HG03521 (cell line): ENCODE measurements around the gene KPNA3.
A peak's percentile ranks its signal among the peaks of the same experiment; 100 is the strongest.
"Not testable (repeated sequence)": the region's sequence is repeated elsewhere in the genome, so short reads cannot be mapped to it uniquely, and the experiment has no call there.

Experiments
- ATAC-seq: cut with Tn5 transposase; IDR thresholded peaks from one replicate; pipeline ENCODE4 v1.9.1; 2021; ENCODE audit warnings: mild to moderate bottlenecking, moderate library complexity; ENCODE audit not compliant: unreplicated experiment

The KPNA3 gene, protein sequence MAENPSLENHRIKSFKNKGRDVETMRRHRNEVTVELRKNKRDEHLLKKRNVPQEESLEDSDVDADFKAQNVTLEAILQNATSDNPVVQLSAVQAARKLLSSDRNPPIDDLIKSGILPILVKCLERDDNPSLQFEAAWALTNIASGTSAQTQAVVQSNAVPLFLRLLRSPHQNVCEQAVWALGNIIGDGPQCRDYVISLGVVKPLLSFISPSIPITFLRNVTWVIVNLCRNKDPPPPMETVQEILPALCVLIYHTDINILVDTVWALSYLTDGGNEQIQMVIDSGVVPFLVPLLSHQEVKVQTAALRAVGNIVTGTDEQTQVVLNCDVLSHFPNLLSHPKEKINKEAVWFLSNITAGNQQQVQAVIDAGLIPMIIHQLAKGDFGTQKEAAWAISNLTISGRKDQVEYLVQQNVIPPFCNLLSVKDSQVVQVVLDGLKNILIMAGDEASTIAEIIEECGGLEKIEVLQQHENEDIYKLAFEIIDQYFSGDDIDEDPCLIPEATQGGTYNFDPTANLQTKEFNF

DNA sequence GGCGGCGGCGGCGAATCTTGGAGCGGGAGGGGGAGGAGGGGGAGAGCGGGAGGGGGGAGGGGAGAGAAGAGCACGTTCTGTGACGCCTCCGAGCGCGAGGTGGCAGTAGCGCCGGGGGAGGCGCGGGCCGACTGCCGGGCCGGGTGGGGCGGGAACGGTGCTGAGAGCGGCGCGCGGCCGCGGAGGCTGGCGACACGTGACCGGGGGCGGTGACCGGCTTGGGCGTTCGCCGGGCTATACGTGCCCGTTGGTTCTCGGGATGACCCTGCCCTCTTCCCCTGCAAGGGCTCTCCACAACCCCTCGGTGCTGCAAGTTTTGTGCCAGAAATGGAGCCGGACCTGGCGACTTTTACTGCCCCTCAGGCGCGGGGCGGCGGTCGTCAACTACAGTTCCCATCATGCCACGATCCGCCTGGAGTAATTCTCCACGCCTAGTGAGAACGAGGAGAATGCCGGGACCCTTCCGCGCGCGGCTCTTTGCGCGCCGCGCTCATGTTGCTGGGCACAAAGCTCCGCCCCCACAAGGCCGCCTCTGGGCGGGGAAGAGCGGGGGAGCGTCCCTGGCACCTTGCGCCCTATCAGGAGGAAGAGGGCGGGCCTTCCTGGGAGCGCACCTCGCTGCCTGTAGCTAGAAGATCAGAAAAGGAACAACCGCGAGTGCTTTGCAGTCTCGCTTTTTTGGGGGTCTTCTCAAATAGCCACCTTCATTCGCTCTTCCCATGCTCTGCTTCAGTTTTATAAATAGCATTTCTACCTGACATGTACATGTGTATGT, at the start of gene KPNA3:
TSS of gene KPNA3 (minus strand) at position 133 of the 775 bp plus-strand sequence. CDS start 176 bp downstream, outside the sequence.
- peak; percentile 82 for ATAC-seq

DNA sequence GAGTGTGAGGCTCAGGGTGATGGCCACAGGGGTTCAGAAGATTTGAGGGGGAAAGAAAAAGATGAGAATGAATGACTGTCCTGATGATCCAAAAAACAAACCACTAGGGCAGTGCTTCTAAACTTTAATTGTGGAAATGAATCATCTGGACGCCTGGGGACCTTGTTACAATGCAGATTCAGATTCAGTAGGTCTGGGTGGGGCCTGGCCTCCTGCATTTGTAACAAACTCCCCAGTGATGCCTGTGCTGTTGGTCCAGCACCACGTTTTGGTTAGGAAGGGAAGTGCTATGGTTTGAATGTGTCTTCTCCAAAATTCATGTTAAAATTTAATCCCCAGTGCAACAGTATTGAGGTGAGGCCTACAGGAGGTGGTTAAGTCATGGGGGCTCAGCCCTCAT, 49.5 kb upstream of the KPNA3 start:
- no peak for ATAC-seq

DNA sequence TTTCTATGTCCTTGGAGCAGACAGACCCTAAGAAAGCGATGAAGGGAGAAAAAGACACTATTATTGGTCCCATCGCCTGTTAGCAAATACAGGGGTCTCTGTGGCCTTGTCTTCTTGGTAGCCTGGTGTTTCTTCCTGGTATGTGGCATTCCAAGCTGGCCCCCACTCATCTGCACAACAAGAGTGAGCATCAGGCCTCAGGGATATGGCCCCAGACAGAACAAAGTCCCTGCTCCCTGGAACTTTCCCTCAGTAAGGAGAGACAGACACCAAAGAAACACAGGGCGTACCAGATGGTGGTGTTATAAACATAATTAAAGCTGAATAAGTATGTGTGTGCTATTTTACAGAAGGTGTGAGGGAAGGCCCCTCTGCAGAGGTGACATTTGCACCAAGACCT, 48.2 kb upstream of the KPNA3 start:
- no peak for ATAC-seq

DNA sequence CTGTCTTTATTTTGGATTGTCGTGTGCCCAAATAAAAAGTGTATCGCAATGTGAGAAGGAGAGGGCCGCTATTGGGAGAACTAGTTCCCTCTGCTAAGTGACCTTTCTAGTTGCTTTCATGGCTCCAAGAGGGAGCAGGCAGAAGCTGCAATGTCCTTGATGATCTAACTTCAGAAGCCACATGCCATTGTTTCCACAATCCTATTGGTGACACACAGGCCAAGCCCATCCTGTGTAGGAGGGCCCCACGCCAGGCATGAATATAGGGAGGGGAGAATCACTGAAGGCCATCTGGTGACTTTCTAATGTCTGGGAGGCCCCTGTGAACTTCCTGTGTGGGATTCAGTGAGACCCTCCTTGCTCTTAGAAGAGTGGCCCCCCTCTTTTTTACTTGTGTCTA, 47.8 kb upstream of the KPNA3 start:
- ATAC-seq, result no peak

DNA sequence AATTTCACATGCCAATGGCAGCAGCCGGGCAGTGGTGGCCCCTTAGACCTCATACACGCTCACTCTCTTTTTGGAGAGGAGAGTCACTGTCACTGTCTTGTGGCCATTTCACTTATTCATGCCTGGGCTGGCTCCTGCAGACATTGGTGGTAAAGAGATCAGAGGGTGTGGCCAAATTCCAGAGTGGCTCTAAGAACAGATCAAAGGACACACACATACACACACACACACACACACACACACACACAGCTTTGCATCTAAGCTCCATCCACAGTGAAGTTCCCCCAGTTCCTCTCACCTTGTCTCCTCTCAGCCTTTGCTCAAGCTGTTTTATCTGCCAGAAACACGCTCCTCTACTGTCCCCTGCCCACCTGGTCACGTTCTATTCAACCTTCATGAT, 46.5 kb upstream of the KPNA3 start:
- ATAC-seq, result no peak

DNA sequence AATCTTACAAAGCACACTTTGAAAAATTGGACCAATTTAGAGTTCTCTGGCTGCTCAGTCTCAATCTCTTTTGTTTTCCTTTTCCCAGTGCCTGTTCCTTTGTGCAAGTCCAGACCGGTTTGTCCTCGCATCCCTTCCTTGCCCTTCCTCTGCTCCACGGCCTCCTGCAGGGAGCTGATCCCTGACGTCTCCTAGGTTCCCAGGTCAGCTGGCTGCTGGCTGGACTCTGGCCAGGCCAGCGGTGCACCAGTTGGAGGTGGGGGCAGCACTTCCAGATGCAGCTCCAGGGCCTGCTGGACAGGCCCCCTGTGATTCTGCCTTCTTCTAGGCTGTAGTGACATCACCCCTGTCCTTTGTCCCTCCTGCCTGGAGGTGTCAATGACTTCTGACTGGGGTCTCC, 44.0 kb upstream of the KPNA3 start:
- ATAC-seq, result no peak

DNA sequence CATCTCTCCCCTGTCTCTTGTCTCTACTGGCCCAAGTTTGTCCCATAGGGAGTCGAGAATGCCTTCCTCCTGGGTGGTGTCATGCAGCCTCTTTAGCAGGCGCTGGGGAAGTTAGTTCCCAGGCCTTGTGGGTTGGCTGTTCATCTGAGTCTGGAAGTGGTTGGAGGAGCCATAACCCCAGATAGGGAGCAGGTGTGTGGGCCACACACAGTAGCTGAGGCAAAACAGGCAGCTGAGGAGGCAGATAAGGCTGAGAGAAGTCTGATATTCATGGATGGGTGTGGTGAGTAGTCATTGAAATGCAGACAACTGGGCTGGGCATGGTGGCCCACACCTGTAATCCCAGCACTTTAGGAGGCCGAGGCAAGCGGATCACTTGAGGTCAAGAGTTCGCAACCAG, 40.9 kb upstream of the KPNA3 start:
- ATAC-seq, result no peak

DNA sequence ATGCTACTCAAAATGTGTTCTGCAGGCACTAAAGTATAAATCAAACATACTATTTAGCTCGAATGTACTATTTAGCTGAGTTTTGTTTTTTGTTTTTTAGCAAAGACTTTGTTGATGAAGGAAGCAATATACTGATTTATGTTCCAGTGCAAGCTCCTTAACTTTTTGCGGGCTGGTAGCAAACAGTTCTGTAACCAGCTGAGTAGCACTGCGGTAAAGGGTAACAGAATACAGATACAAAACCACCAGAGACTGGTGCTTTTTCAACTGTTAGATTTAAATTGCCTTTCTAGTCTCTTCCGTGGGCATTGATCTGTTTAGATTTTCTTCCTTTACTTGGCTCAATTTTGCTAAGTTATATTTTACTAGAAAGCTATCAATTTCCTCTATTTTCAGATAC, 39.0 kb upstream of the KPNA3 start:
- ATAC-seq, result no peak

DNA sequence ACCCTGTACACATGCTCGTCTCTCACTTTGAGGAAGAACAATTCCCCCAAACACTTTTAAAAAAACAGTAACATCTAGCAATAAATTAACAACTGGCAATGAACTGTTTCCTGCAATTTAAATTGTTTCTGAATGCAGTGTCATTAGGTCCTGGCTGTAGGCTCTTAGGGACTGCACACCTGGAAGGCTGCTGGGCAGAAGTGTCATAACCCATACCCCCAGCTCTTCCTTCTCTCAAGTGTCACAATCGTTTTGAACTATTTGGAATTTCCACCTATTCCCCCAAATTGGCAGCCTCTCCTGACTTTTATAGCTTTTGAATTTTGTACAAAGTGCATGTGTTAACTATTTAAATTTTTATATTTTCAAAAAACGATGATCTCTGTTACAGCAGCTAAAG, 38.2 kb upstream of the KPNA3 start:
- no peak for ATAC-seq

DNA sequence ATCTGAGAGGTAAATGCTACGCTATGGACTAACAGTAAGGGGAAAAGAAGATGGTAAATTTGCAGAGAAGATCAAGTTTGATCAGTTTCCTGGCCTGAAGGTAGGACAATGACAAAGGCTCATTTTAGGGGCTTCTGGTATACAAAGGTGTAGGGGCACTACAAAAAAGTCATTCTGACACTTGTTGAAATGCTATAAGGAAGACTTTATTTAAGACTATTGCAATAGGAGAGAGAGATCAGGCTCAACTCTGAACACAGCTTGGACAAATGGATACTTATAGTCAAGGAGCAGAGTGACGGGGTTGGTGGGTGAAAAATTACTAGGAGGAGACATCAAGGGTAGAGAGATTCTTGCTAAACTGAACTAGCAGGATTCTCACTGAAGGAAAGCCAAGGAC, 37.2 kb upstream of the KPNA3 start:
- no peak for ATAC-seq

DNA sequence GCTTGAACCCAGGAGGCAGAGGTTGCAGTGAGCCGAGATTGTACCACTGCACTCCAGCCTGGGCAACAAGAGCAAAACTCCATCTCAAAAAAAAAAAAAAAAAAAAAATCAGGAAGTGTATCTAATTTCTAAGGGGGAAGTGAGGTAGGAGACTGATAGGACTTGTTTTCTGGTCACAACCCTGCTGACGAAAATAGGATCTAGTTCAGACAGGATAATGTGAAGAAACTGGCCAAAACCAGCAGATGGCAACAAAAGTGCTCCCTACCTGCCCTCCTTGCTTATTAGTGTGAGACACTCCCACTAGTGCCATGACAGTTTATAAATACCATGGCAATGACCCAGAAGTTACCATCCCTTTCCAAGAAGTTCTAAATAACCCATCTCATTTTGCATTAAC, 36.0 kb upstream of the KPNA3 start:
- no peak for ATAC-seq

DNA sequence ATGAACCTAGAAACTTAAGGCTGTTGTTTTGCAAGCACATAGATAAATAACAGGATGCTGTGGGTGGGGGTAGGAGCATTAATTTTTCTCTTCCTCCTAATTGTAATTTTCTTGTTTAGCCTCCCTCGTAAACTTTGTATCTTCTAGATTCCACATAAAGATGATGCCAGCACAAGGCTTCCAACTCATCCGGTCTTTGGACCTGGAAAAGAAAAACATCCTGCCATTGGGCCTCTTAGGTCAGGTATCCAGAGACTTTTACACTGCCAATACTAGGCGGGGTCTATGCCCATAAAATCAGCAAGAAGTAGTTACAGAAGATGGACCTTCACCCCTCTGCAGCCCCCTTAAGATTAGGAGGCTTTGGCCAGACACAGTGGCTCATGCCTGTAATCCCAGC, 35.4 kb upstream of the KPNA3 start:
- no peak for ATAC-seq

DNA sequence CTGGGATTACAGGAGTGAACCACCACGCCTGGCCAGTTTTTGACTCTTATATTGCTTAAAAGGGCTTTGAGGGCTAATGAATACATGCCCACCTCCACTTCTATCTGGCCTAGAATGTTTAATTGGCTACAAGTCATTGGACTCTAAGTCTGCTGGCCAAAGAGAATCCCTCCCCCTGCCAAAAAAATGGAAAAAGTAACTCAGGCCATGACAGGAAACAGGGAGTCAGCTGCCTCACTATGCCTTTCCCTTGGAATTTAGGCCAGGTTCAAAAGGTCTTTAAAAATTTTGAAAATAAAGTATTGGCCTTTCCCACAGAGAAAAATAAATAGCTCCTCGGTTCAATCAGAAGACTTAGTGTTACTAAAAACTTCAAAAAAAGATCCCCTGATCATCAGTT, 34.9 kb upstream of the KPNA3 start:
- ATAC-seq, result no peak

DNA sequence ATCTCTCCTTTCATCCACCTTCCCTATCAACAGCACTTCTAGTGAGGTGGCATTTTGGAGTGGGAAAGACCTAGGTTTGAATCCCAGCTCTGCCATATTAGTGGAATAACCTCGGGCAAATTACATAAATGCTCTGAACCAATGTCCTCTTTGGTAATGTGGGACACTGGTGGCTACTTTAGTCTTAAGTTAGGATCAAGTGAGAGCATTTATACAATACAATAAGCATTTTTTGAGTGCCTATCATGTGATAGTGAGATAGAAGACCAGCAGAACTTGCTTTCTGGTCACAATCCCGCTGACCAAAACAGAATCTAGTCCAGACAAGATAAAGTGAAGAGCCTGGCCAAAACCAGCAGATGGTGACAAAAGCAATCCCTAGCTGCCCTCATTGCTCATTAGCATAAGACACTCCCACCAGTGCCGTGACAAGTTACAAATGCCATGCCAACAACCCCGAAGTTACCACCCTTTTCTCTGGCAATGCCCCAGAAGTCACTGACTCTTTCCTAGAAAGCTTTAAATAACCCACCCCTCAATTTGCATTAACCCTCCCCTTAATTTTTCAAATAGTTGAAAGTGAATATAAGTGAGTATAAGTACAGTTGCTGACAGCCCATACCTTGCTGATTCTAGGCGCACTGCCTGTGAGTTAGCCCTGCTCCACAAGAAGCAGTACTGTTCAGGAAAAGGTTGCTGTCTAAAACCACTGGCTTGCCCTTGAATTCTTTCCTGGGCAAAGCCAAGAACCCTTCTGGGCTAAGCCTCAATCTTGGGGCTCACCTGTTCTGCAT, 28.9 kb upstream of the KPNA3 start:
- no peak for ATAC-seq

DNA sequence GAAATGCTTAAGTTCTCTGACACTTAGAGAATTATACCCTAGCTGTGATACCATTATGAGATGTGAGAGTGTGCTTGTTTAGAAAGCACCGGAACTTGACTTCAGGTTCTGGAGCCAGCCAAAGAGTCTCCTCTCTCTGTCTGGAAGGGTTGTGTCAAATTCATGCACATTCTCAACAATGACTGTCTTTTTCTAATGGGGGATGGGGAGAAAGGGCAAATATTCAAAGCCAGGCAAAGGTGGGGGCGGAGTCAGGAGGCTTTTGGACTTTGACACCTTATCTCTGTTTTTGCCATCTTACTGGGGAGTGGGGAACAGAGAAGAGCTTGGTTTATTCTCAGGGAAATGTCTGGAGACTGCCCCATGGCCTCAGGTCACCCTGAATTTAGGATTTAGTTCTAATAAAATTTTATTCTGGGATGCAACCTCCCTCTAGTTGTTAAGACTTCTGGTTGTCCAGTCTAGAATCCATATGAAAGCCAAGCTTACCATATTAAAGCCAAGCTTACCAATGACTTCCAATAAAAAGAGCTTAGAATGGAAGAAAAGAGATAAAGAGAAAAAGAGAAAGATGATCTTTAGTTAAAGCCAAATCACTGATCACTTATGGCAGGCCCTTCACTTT, 28.2 kb upstream of the KPNA3 start:
- no peak for ATAC-seq

DNA sequence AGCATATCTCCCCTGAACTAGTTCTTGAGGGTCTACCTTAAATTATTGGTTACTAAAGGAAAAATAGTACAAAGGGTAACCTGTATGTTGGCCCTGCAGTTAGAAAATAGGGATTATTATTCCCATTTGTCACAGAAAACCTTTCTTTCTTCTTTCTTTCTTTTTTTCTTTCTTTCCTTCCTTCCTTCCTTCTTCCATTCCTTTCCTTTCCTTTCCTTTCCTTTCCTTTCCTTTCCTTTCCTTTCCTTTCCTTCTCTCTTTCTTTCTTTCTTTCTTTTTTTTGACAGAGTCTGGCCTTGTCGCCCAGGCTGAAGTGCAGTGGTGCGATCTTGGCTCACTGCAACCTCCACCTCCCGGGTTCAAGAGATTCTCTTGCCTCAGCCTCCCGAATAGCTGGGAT, 23.6 kb upstream of the KPNA3 start:
- ATAC-seq, result not testable (repeated sequence)

DNA sequence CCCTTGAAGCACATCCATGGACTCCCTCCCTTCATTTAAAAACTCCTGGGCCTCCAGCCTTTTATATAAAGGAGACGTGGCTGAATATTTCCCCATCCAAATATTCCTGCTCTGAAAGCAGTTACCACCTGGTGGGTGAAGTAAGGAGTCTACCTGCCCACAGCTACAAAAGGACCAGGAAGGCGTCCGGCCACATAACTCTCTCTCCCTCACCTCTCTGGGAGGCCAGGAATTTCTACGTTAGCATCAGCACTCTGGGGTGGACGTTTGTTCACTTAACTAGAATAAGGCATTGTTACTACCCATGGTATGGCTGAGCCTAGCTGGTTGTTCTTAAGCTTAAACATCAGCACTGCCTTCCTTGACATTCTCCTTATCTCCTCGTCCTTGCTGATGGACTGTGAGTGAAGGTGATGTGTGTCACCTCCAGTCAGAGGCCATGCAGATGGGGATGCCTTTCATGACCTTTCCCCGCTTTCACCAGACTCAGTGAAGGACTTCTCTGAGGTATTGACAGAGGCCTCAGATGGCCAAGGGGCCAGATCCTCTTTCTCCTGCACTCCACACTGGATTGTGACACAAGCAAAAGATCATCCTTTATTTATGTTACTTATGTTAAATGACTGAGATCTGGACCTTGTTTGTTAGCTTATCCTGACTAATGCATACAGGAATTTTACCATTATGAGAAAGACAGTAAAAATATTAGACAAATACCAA, 22.2 kb upstream of the KPNA3 start:
- no peak for ATAC-seq

DNA sequence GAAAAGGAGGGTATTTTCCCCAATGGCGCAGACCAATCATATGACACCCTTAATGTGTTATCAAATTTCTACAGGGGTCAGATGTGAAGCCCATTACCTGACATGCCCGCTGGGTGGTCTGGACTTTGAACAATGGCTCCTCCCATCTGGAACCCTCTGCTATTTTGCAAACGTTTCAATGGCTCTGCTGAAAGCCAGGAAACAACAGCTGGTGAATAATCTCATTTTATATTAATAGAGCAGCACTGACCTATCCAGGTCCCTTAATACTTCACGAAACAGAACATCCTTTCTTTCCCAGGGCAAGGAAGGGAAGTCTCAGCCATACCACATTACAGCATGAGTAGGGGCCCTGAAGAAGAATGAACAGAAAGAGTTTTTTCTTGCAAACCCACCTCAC, 20.3 kb upstream of the KPNA3 start:
- ATAC-seq, result no peak

DNA sequence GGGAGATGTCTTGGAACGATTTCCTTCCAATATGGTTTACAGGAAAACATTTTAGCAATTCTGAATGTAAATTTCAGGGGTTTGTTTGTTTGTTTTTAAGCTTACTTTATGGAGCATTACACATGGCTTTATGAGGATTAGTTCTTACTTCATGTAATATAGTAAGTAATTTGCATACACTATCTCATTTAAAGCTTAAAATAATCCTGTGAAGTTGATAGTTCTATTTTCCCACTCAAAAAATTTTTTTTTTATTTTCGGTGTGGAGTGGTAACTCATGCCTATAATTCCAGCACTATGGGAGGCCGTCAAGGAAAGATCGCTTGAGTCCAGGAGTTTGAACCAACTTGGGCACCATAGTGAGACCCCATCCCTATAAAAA, 19.0 kb upstream of the KPNA3 start:
- no peak for ATAC-seq
